Ascending aorta (tissue), 2 donors: Measurements from ENCODE around the gene SPIB. TPM values are rescaled to one million over a fixed set of nuclear protein-coding genes. Genes with fewer than 3 reads are reported as not detected.
A peak's percentile ranks its signal among the peaks of the same experiment; 100 is the strongest.

Experiments used
- DNase-seq, 2 donors: peaks; one replicate each; pipeline ENCODE4 v3.0.0-alpha.2; 2019; ENCODE audit warnings: low spot score in 2 of 2
- H3K27ac ChIP-seq, 2 donors: fragments of 200-600 bp; sonication (generic); one replicate each; pipeline ENCODE4 v1.5.1; 2016 to 2017; ENCODE audit warnings: mild to moderate bottlenecking in 1 of 2
- H3K27me3 ChIP-seq: fragments of 200-600 bp; sonication (generic); one replicate; pipeline ENCODE4 v1.5.1; 2017
- H3K36me3 ChIP-seq, 2 donors: fragments of 200-600 bp; sonication (generic); one replicate each; pipeline ENCODE4 v1.5.1; 2016
- H3K4me1 ChIP-seq, 2 donors: fragments of 200-600 bp; sonication (generic); one replicate each; pipeline ENCODE4 v1.5.1; 2016 to 2017; ENCODE audit warnings: mild to moderate bottlenecking in 1 of 2
- H3K4me3 ChIP-seq, 2 donors: fragments of 200-600 bp; sonication (generic); one replicate each; pipeline ENCODE4 v1.5.1; 2016 to 2017; ENCODE audit warnings: mild to moderate bottlenecking in 1 of 2
- H3K9me3 ChIP-seq, 2 donors: fragments of 200-600 bp; sonication (generic); one replicate each; pipeline ENCODE4 v1.5.1; 2016
- intact Hi-C: fragments of 100-400 bp; cut with DNase I; formaldehyde crosslinking; loops from one replicate; pipeline ENCODE4 v1.15.1; 2023
- total RNA-seq: library from RNA; depleted of rRNA; stranded (reverse); fragments of >200 nt; gene quantifications from one replicate; pipeline ENCODE4 v1.1.0, GENCODE V29; 2016
- TF ChIP-seq, protein P1 (sequence below), 3 experiments: fragments of 200-600 bp in 2 of 3; fragments of 450-650 bp in 1 of 3; sonication (generic) in 2 of 3; IDR thresholded peaks; one replicate each; pipeline ENCODE4 v1.5.1; 2016 to 2019; ENCODE audit warnings: antibody characterized with exemption in 3 of 3, mild to moderate bottlenecking in 1 of 3, moderate library complexity in 1 of 3

Gene SPIB
- total RNA-seq, 1 donor from 2014 or later: not detected

DNA sequence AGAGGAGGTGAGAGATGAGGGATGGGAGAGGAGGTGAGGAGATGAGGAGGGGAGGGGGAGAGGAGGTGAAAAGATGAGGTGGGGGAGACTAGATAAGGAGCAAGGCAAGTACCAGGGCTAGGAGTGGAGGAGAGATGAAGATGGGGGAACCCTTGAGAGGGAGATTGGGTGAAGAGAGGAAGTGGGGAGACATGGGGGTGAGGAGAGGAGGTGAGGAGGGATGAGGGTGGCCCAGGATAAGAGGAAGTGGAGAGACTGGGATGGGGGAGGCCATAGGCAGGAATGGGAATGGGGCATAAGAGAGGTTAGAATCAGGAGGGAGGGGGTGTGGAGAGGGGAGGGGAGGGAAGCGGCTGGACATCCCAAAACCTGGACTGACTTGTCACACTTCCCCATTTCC lies 40.9 kb downstream of the SPIB start:
- Histone ChIP-seq H3K27ac (no peak overlapping the region), H3K4me1 (no peaks in the 10 kb centered on the region), H3K36me3 (no peaks in the 10 kb centered on the region), H3K27me3 (peaks cover 5% of the 10 kb centered on the region), H3K4me3 (no peak overlapping the region), H3K9me3 (no peaks in the 10 kb centered on the region)
- intact Hi-C loops: loop anchor here (2.0 kb wide), 1 partner anchor 91 kb away; no protein-coding TSS in a partner anchor
- TF ChIP-seq, protein P1, sequence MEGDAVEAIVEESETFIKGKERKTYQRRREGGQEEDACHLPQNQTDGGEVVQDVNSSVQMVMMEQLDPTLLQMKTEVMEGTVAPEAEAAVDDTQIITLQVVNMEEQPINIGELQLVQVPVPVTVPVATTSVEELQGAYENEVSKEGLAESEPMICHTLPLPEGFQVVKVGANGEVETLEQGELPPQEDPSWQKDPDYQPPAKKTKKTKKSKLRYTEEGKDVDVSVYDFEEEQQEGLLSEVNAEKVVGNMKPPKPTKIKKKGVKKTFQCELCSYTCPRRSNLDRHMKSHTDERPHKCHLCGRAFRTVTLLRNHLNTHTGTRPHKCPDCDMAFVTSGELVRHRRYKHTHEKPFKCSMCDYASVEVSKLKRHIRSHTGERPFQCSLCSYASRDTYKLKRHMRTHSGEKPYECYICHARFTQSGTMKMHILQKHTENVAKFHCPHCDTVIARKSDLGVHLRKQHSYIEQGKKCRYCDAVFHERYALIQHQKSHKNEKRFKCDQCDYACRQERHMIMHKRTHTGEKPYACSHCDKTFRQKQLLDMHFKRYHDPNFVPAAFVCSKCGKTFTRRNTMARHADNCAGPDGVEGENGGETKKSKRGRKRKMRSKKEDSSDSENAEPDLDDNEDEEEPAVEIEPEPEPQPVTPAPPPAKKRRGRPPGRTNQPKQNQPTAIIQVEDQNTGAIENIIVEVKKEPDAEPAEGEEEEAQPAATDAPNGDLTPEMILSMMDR (IDR thresholded peaks at IDR 0.05): no peak
- no peak for DNase-seq

DNA sequence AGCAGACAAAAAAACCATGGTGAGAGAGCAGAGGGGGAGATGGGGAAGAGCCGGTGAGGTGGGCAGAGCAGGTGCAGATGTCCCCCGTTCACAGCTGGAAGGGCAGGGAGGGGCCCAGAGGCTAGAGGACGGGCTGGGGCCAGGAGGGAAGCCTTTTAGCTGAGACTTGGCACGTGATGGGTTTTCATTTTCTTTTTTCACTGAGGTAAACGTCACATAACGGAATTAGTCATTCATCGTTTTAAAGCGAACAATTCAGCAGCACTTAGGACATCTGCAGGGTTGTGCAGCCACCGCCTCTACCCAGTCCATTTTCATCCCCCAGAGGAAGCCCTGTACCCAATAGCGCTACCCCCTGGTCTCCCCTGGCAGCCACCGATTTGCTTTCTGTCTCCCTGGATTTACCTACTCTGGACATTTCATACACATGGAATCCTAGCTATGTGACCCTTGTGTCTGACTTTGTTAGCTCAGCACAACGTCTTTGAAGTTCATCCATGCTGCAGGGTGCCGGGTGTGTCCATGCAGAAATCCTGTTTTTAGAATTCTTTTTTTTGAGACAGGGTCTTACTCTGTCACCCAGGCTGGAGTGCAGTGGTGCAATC lies 41.5 kb downstream of the SPIB start:
- no peaks in the 10 kb centered on the region for H3K4me1 ChIP-seq
- H3K27me3 ChIP-seq: peaks cover 5% of the 10 kb centered on the region
- DNase-seq: no peak
- H3K4me3 ChIP-seq: no peak overlapping the region
- intact Hi-C loops: loop anchor here (2.0 kb wide), 1 partner anchor 91 kb away; no protein-coding TSS in a partner anchor
- no peaks in the 10 kb centered on the region for H3K9me3 ChIP-seq
- H3K27ac ChIP-seq: no peak overlapping the region
- TF ChIP-seq, protein P1 (IDR thresholded peaks at IDR 0.05): no peak
- H3K36me3 ChIP-seq: no peaks in the 10 kb centered on the region

DNA sequence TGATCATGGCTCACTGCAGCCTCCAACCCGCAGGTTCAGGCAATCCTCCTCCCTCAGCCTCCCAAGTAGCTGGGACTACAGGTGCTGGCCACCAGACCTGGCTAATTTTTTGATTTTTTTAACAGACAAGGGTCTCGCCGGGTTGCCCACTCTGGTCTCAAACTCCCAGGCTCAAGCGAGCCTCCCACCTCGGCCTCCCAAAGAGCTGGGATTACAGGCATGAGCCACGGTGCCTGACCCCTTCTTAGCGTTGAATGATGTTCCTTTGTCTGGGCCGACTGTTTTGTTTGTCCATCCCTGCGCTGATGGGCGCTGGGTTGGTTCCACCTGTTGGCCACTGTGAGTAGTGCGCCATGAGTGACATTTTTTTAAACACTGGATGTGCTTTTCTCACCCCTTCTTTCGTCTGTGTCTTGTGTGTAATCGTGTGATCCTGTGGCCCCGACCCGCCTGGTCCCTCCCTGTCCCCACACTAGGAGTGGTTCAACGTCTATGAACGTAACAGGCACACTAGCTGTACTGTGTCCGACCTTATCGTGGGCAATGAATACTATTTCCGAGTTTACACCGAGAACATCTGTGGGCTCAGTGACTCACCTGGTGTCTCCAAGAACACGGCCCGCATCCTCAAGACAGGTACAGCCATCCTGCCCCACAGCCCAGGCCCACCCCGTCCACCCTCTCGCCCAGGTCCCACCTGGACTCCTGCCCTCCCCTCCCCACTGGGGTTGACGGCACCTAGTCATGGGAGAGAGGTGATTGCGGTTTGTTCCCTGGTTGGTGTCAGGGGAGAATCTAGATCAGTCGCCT lies 42.5 kb downstream of the SPIB start:
- H3K4me1 ChIP-seq: no peaks in the 10 kb centered on the region
- no peak overlapping the region for H3K27ac ChIP-seq
- H3K27me3 ChIP-seq: peaks cover 5% of the 10 kb centered on the region
- H3K9me3 ChIP-seq: no peaks in the 10 kb centered on the region
- H3K4me3 ChIP-seq: no peak overlapping the region
- intact Hi-C loops: loop anchor here (2.0 kb wide), 1 partner anchor 92 kb away; no protein-coding TSS in a partner anchor
- DNase-seq: no peak
- H3K36me3 ChIP-seq: no peaks in the 10 kb centered on the region
- TF ChIP-seq, protein P1 (IDR thresholded peaks at IDR 0.05): peak; percentile 53 to 63 (median 57)

DNA sequence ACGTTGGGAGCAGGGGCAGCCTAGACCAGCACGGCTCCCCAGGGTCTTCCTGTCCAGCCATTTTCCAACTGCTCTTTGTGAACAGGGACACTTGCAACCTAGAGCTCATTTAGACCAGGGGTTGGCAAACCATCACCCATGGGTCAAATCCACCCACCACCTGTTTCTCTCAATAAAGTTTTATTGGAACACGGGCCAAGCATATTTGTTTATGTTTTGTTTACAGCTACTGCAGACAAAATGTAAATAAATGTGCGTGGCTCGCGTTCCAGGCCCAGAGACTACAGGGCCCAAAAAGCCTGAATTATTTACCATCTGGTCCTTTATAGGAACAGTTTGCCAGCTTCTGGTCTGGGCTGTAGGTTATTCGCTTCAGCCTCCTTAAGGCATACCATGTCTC lies 44.2 kb downstream of the SPIB start:
- intact Hi-C loops: no loop called here
- Histone ChIP-seq H3K4me1 (no peaks in the 10 kb centered on the region), H3K36me3 (no peaks in the 10 kb centered on the region), H3K4me3 (no peak overlapping the region), H3K27ac (no peak overlapping the region), H3K27me3 (peaks cover under 1% of the 10 kb centered on the region), H3K9me3 (no peaks in the 10 kb centered on the region)
- no peak for DNase-seq
- TF ChIP-seq, protein P1 (IDR thresholded peaks at IDR 0.05): no peak

DNA sequence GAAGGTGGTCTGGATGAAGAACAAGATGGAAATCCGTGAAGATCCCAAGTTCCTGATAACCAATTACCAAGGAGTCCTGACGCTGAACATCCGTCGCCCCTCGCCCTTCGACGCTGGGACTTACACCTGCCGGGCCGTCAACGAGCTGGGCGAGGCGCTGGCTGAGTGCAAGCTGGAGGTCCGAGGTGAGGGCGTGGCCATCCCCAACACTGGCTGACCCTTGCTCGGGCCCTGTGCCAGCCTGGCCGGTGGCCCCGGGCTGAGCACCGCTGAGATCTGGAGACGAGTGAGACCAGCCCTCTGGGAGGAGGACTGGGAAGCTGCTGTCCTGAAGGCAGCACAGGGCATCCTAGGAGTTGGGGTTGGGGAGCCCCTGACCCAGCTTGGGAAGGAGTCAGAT lies 45.6 kb downstream of the SPIB start:
- Histone ChIP-seq H3K36me3 (no peaks in the 10 kb centered on the region), H3K4me1 (no peaks in the 10 kb centered on the region), H3K27me3 (no peaks in the 10 kb centered on the region), H3K4me3 (no peak overlapping the region), H3K9me3 (no peaks in the 10 kb centered on the region), H3K27ac (no peak overlapping the region)
- DNase-seq: no peak
- TF ChIP-seq, protein P1 (IDR thresholded peaks at IDR 0.05): no peak
- intact Hi-C loops: no loop called here
